ENCODE results near the gene ZNF813.

Gene ZNF813

GRCh38 chr19:53525922-53526321 is 58.4 kb downstream of the ZNF813 start:
- Mint-ChIP-seq H3K9me3 (peaks cover 31% of the 10 kb centered on the region), H3K4me3 (no peak overlapping the region), H3K36me3 (peaks cover 78% of the 10 kb centered on the region), H3K27me3 (no peaks in the 10 kb centered on the region), H3K4me1 (peaks cover 11% of the 10 kb centered on the region), H3K27ac (no peak overlapping the region)
- ATAC-seq = no peak

GRCh38 chr19:53530622-53531021 is 63.1 kb downstream of the ZNF813 start:
- Mint-ChIP-seq H3K4me3 (no peak overlapping the region), H3K4me1 (no peaks in the 10 kb centered on the region), H3K27ac (no peak overlapping the region), H3K27me3 (no peaks in the 10 kb centered on the region), H3K9me3 (peaks cover 11% of the 10 kb centered on the region), H3K36me3 (peaks cover 60% of the 10 kb centered on the region)
- ATAC-seq = no peak

- no peaks in the 10 kb centered on the region for H3K27me3 Mint-ChIP-seq
- ATAC-seq = no peak
- peaks cover 52% of the 10 kb centered on the region for H3K36me3 Mint-ChIP-seq
- H3K27ac Mint-ChIP-seq = no peak overlapping the region
- H3K9me3 Mint-ChIP-seq = peaks cover 6% of the 10 kb centered on the region
- H3K4me3 Mint-ChIP-seq = no peak overlapping the region
- H3K4me1 Mint-ChIP-seq = no peaks in the 10 kb centered on the region
Observed at GRCh38 chr19:53531457-53531856, 63.9 kb downstream of the ZNF813 start.

GRCh38 chr19:53532362-53532761 is 64.8 kb downstream of the ZNF813 start:
- Mint-ChIP-seq H3K36me3 (peaks cover 48% of the 10 kb centered on the region), H3K4me1 (no peaks in the 10 kb centered on the region), H3K9me3 (peaks cover 4% of the 10 kb centered on the region), H3K4me3 (no peak overlapping the region), H3K27me3 (no peaks in the 10 kb centered on the region), H3K27ac (no peak overlapping the region)
- ATAC-seq = no peak

GRCh38 chr19:53536225-53536548 is 68.7 kb downstream of the ZNF813 start:
- H3K36me3 Mint-ChIP-seq = peaks cover 44% of the 10 kb centered on the region
- H3K9me3 Mint-ChIP-seq = peaks cover 3% of the 10 kb centered on the region
- ATAC-seq = no peak
- H3K27me3 Mint-ChIP-seq = no peaks in the 10 kb centered on the region
- no peak overlapping the region for H3K4me3 Mint-ChIP-seq
- H3K4me1 Mint-ChIP-seq = peaks cover 11% of the 10 kb centered on the region
- H3K27ac Mint-ChIP-seq = no peak overlapping the region

GRCh38 chr19:53537121-53537520 is 69.6 kb downstream of the ZNF813 start:
- Mint-ChIP-seq H3K27me3 (no peaks in the 10 kb centered on the region), H3K36me3 (peaks cover 38% of the 10 kb centered on the region)
- ATAC-seq = no peak

GRCh38 chr19:53537521-53538377 is 70.2 kb downstream of the ZNF813 start, which contains the start of gene ZNF331:
TSS of gene ZNF331 (plus strand) at chr19:53538145. CDS start at chr19:53569377, 31,232 bp downstream.
- Mint-ChIP-seq H3K4me3 (peak within 1 kb of the TSS; percentile 95), H3K9me3 (peaks cover 3% of the 10 kb centered on the region), H3K4me1 (peaks cover 11% of the 10 kb centered on the region), H3K27ac (peak within 1 kb of the TSS; percentile 98), H3K36me3 (peaks cover 32% of the 10 kb centered on the region), H3K27me3 (no peaks in the 10 kb centered on the region)
- peak; percentile 89 for ATAC-seq

More at GRCh38 chr19:53537121-53537520, 69.6 kb downstream of the ZNF813 start:
- Mint-ChIP-seq H3K4me3 (peak overlapping the region; percentile 95), H3K9me3 (peaks cover 3% of the 10 kb centered on the region), H3K27ac (peak overlapping the region; percentile 98), H3K4me1 (peaks cover 11% of the 10 kb centered on the region)

- Mint-ChIP-seq H3K36me3 (peaks cover 25% of the 10 kb centered on the region), H3K9me3 (peaks cover 3% of the 10 kb centered on the region), H3K4me3 (peak overlapping the region; percentile 95), H3K27me3 (no peaks in the 10 kb centered on the region), H3K27ac (peak overlapping the region; percentile 98), H3K4me1 (peaks cover 11% of the 10 kb centered on the region)
- ATAC-seq = peak; percentile 11
Observed at GRCh38 chr19:53538378-53539109, 71.0 kb downstream of the ZNF813 start.

GRCh38 chr19:53540091-53540490 is 72.6 kb downstream of the ZNF813 start:
- Mint-ChIP-seq H3K4me1 (peaks cover 11% of the 10 kb centered on the region), H3K27ac (no peak overlapping the region), H3K9me3 (no peaks in the 10 kb centered on the region), H3K27me3 (no peaks in the 10 kb centered on the region), H3K4me3 (no peak overlapping the region), H3K36me3 (peaks cover 28% of the 10 kb centered on the region)
- ATAC-seq = no peak

- Mint-ChIP-seq H3K4me1 (peaks cover 15% of the 10 kb centered on the region), H3K36me3 (peaks cover 35% of the 10 kb centered on the region), H3K27ac (no peak overlapping the region), H3K27me3 (no peaks in the 10 kb centered on the region), H3K4me3 (no peak overlapping the region), H3K9me3 (no peaks in the 10 kb centered on the region)
- no peak for ATAC-seq
Observed at GRCh38 chr19:53541971-53542370, 74.4 kb downstream of the ZNF813 start.

- peaks cover 10% of the 10 kb centered on the region for H3K4me1 Mint-ChIP-seq
- H3K9me3 Mint-ChIP-seq = peaks cover 3% of the 10 kb centered on the region
- H3K4me3 Mint-ChIP-seq = no peak overlapping the region
- H3K27ac Mint-ChIP-seq = no peak overlapping the region
- no peaks in the 10 kb centered on the region for H3K27me3 Mint-ChIP-seq
- peaks cover 37% of the 10 kb centered on the region for H3K36me3 Mint-ChIP-seq
- ATAC-seq = no peak
Observed at GRCh38 chr19:53545271-53546065, 77.9 kb downstream of the ZNF813 start.
